Measurements from ENCODE around the gene CENPP. TPM values are rescaled to one million over a fixed set of nuclear protein-coding genes. Genes with fewer than 3 reads are reported as not detected.
"Not testable (repeated sequence)": the region's sequence is repeated elsewhere in the genome, so short reads cannot be mapped to it uniquely, and the experiment has no call there.

The CENPP gene
- total RNA-seq, 1 experiment from 2014 or later = 7.4 TPM

- DNase-seq (ENCODE audit: extremely low read depth, low read depth) = not testable (repeated sequence)
Observed at GRCh38 chr9:92571871-92572270, 246.1 kb downstream of the CENPP start.

- DNase-seq (ENCODE audit: extremely low read depth, low read depth) = not testable (repeated sequence)
Observed at GRCh38 chr9:92573612-92574011, 247.9 kb downstream of the CENPP start.

- DNase-seq (ENCODE audit: extremely low read depth, low read depth) = no peak
Observed at GRCh38 chr9:92576175-92576574, 250.4 kb downstream of the CENPP start.

GRCh38 chr9:92589923-92590322, 264.2 kb downstream of the CENPP start:
- no peak for DNase-seq (ENCODE audit: extremely low read depth, low read depth)

- no peak for DNase-seq (ENCODE audit: extremely low read depth, low read depth)
Observed at GRCh38 chr9:92590377-92590776, 264.6 kb downstream of the CENPP start.

- no peak for DNase-seq (ENCODE audit: extremely low read depth, low read depth)
Observed at GRCh38 chr9:92592537-92592936, 266.8 kb downstream of the CENPP start.

GRCh38 chr9:92592946-92593861, 267.5 kb downstream of the CENPP start:
- DNase-seq (ENCODE audit: extremely low read depth, low read depth) = no peak

- not testable (repeated sequence) for DNase-seq (ENCODE audit: extremely low read depth, low read depth)
Observed at GRCh38 chr9:92595075-92595474, 269.3 kb downstream of the CENPP start.

GRCh38 chr9:92595930-92596329, 270.2 kb downstream of the CENPP start:
- no peak for DNase-seq (ENCODE audit: extremely low read depth, low read depth)

GRCh38 chr9:92598382-92598781, 272.6 kb downstream of the CENPP start:
- DNase-seq (ENCODE audit: extremely low read depth, low read depth) = no peak

- DNase-seq (ENCODE audit: extremely low read depth, low read depth) = no peak
Observed at GRCh38 chr9:92599938-92600461, 274.2 kb downstream of the CENPP start.

- no peak for DNase-seq (ENCODE audit: extremely low read depth, low read depth)
Observed at GRCh38 chr9:92600462-92601261, 274.9 kb downstream of the CENPP start.

- DNase-seq (ENCODE audit: extremely low read depth, low read depth) = no peak
Observed at GRCh38 chr9:92601451-92601850, 275.7 kb downstream of the CENPP start.

- DNase-seq (ENCODE audit: extremely low read depth, low read depth) = no peak
Observed at GRCh38 chr9:92602413-92602812, 276.7 kb downstream of the CENPP start.

GRCh38 chr9:92603100-92603499, 277.3 kb downstream of the CENPP start:
- no peak for DNase-seq (ENCODE audit: extremely low read depth, low read depth)

- DNase-seq (ENCODE audit: extremely low read depth, low read depth) = no peak
Observed at GRCh38 chr9:92603990-92604389, 278.2 kb downstream of the CENPP start.

- no peak for DNase-seq (ENCODE audit: extremely low read depth, low read depth)
Observed at GRCh38 chr9:92605224-92605623, 279.5 kb downstream of the CENPP start.

- no peak for DNase-seq (ENCODE audit: extremely low read depth, low read depth)
Observed at GRCh38 chr9:92607088-92607487, 281.3 kb downstream of the CENPP start.

GRCh38 chr9:92607773-92608172, 282.0 kb downstream of the CENPP start:
- DNase-seq (ENCODE audit: extremely low read depth, low read depth) = no peak

GRCh38 chr9:92608241-92608908, 282.6 kb downstream of the CENPP start:
- DNase-seq (ENCODE audit: extremely low read depth, low read depth) = no peak

- no peak for DNase-seq (ENCODE audit: extremely low read depth, low read depth)
Observed at GRCh38 chr9:92608909-92609445, 283.2 kb downstream of the CENPP start.
